Right lobe of liver (tissue), 6 donors: ENCODE results near the gene NLRP1. TPM values are rescaled to one million over a fixed set of nuclear protein-coding genes. Genes with fewer than 3 reads are reported as not detected.

Experiments used
- ATAC-seq, 4 donors: fragments of 200-7000 bp; cut with Tn5 transposase; one replicate each; pipeline ENCODE4 v1.9.1; 2020; ENCODE audit warnings: mild to moderate bottlenecking in 4 of 4, moderate library complexity in 4 of 4
- DNase-seq, 3 donors: peaks; one replicate each; pipeline ENCODE4 v3.0.0-alpha.2; 2020
- H3K27ac ChIP-seq, 3 donors: fragments of 200-600 bp; one replicate each; pipeline ENCODE4 v1.8.0; 2022
- H3K27me3 ChIP-seq, 2 donors: fragments of 200-600 bp; one replicate each; pipeline ENCODE4 v1.8.0; 2022
- H3K36me3 ChIP-seq, 4 donors: fragments of 200-600 bp; sonication (generic) in 1 of 4; one replicate each; pipeline versions ENCODE4 v1.5.1 to v1.8.0; 2017 to 2022; ENCODE audit warnings: control low read depth in 1 of 4
- H3K4me1 ChIP-seq, 4 donors: fragments of 200-600 bp; sonication (generic) in 1 of 4; one replicate each; pipeline versions ENCODE4 v1.5.1 to v1.8.0; 2017 to 2022; ENCODE audit warnings: control low read depth in 1 of 4
- H3K4me3 ChIP-seq, 3 donors: fragments of 200-600 bp; one replicate each; pipeline ENCODE4 v1.8.0; 2022
- H3K9me3 ChIP-seq, 4 donors: fragments of 200-600 bp; sonication (generic) in 1 of 4; one replicate each; pipeline versions ENCODE4 v1.5.1 to v1.8.0; 2017 to 2022; ENCODE audit warnings: control low read depth in 1 of 4
- POLR2A ChIP-seq: fragments of 450-650 bp; IDR thresholded peaks from one replicate; pipeline ENCODE4 v1.6.1; 2017; ENCODE audit warnings: antibody characterized with exemption, mild to moderate bottlenecking
- WGBS: methylation state at CpG from one replicate; pipeline ENCODE4 v1.1.6; 2018; ENCODE audit warnings: low coverage, low lambda C conversion rate; ENCODE audit not compliant: insufficient coverage; ENCODE audit errors: missing lambda C conversion rate; 5-methylcytosine and 5-hydroxymethylcytosine counted together
- intact Hi-C, 2 donors: fragments of 100-400 bp; cut with DNase I; formaldehyde crosslinking; loops; one replicate each; pipeline versions ENCODE4 v1.11.2 to v1.14.1; 2022
- total RNA-seq, 6 experiments: library from RNA; depleted of rRNA in 2 of 6; stranded (reverse); fragments of >200 nt in 2 of 6; fragmentation: NEBNext Ultra II Directional in 3 of 6; extraction: Animal tissue kit (Norgen Biotek cat#: 25700) in 3 of 6; gene quantifications; one replicate each; pipeline versions ENCODE4 v1.1.0 to v1.2.4, GENCODE V29; 2016 to 2023
- TF ChIP-seq, protein P1 (sequence below), 4 donors: fragments of 200-600 bp in 3 of 4; fragments of 450-650 bp in 1 of 4; IDR thresholded peaks; one replicate each; pipeline versions ENCODE4 v1.5.1 to v1.8.0; 2016 to 2022; ENCODE audit warnings: antibody characterized with exemption in 4 of 4, mild to moderate bottlenecking in 2 of 4
- donor health status: DM: no; HTN: yes; CAD: no.
- donor health status: DM: no; HTN: no; CAD: no.
- donor health status: DM: no; HTN: no; CAD: no.
- donor health status: DM: no; HTN: yes; CAD: no.
- donor health status: DM: no; HTN: yes; CAD: no.

NLRP1 gene
- total RNA-seq, 6 experiments from 2014 or later = 2.5 to 4.7 (median 3.3) TPM

DNA sequence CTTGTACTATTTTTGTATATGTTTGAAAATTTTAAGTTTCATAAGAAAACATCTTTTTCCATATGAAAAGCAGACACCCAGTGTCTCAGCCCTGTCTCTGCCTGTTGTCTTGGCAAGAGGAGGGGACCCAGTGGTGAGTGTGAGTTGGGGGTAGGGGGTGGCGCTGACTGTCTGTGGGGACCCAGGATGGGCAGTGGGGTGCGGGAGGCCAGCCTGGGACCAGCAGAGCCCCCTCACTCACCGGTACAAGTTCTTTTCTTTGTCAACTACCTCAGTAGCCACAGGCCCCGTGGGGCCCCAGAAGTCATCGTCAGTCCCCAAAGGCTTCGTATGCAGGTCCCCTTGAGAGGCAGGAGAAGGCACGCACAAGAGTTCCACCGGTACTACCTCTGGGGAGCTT lies 51.7 kb downstream of the NLRP1 start:
- Histone ChIP-seq H3K4me3 (no peak overlapping the region), H3K4me1 (no peaks in the 10 kb centered on the region), H3K27ac (no peak overlapping the region), H3K9me3 (no peaks in the 10 kb centered on the region), H3K36me3 (no peaks in the 10 kb centered on the region), H3K27me3 (no peaks in the 10 kb centered on the region)
- intact Hi-C loops = no loop called here
- TF ChIP-seq, protein P1, sequence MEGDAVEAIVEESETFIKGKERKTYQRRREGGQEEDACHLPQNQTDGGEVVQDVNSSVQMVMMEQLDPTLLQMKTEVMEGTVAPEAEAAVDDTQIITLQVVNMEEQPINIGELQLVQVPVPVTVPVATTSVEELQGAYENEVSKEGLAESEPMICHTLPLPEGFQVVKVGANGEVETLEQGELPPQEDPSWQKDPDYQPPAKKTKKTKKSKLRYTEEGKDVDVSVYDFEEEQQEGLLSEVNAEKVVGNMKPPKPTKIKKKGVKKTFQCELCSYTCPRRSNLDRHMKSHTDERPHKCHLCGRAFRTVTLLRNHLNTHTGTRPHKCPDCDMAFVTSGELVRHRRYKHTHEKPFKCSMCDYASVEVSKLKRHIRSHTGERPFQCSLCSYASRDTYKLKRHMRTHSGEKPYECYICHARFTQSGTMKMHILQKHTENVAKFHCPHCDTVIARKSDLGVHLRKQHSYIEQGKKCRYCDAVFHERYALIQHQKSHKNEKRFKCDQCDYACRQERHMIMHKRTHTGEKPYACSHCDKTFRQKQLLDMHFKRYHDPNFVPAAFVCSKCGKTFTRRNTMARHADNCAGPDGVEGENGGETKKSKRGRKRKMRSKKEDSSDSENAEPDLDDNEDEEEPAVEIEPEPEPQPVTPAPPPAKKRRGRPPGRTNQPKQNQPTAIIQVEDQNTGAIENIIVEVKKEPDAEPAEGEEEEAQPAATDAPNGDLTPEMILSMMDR (IDR thresholded peaks at IDR 0.05) = no peak
- TF ChIP-seq POLR2A = no peak
- no peak for DNase-seq
- ATAC-seq = no peak
- WGBS = no CpG with 5 or more reads among the region's 8 CpGs

DNA sequence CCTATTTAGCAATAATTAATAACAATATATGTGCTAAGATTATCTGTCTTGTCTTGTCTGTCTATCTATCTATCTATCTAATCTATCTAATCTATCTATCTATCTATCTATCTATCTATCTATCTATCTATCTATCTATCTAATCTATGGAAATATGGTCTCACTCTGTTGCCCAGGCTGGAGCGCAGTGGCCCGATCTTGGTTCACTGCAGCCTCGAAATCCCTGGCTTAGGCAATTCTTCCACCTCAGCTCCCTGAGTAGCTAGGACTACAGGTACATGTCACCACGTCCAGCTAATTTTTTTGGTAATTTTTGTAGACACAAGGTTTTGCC lies 53.3 kb downstream of the NLRP1 start:
- no peaks in the 10 kb centered on the region for H3K9me3 ChIP-seq
- intact Hi-C loops = no loop called here
- ATAC-seq (no peak), DNase-seq (no peak)
- H3K27me3 ChIP-seq = no peaks in the 10 kb centered on the region
- H3K36me3 ChIP-seq = no peaks in the 10 kb centered on the region
- no peak for TF ChIP-seq POLR2A
- TF ChIP-seq, protein P1 (IDR thresholded peaks at IDR 0.05) = no peak
- WGBS = 66% methylated on average over 4 of the region's 4 CpGs
- H3K27ac ChIP-seq = no peak overlapping the region
- no peak overlapping the region for H3K4me3 ChIP-seq
- no peaks in the 10 kb centered on the region for H3K4me1 ChIP-seq

GRCh38 chr17:5530265-5531084 lies 53.8 kb downstream of the NLRP1 start:
- intact Hi-C loops = no loop called here
- Histone ChIP-seq H3K27me3 (no peaks in the 10 kb centered on the region), H3K27ac (no peak overlapping the region), H3K9me3 (no peaks in the 10 kb centered on the region), H3K4me3 (no peak overlapping the region), H3K36me3 (no peaks in the 10 kb centered on the region), H3K4me1 (no peaks in the 10 kb centered on the region)
- DNase-seq = no peak
- 69% methylated on average over 11 of the region's 12 CpGs for WGBS
- TF ChIP-seq, protein P1 (IDR thresholded peaks at IDR 0.05) = no peak
- TF ChIP-seq POLR2A = no peak
- ATAC-seq = no peak

DNA sequence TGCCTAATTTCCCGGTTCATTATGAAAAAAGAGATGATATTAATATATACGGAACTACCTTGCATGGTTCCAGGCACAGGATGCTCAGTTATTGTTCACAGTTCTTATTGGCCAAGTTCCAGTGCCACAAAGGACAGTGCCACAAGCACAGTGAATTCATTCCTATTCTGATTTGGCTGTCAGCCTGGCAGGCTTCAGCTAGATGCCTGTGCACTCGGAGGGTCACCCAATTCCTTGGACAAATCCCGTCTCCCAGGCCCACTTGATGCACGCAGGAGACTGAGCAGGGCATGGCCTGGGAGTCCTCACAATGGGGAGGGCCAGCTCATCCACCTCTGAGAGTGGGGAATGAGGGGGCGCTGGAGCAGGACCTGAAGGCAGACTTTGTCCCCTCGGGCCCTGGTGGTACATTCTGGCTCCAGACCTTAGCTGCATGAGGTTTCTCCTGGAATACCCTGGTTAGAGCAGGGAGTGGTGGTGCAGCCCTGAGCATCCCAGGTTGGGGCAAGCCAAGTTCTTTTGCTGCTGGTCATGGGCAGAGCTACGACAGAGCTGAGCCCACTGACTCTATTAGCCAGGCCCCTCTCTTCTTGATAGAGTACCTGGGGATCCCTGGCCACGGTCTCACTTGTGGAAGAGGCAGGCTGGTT lies 56.6 kb downstream of the NLRP1 start:
- Histone ChIP-seq H3K27ac (no peak overlapping the region), H3K4me1 (no peaks in the 10 kb centered on the region), H3K9me3 (no peaks in the 10 kb centered on the region), H3K27me3 (no peaks in the 10 kb centered on the region), H3K4me3 (no peak overlapping the region), H3K36me3 (no peaks in the 10 kb centered on the region)
- TF ChIP-seq, protein P1 (IDR thresholded peaks at IDR 0.05) = no peak
- TF ChIP-seq POLR2A = no peak
- intact Hi-C loops = no loop called here
- ATAC-seq = no peak
- DNase-seq = no peak
- 51% methylated on average over 4 of the region's 9 CpGs for WGBS
